GM12878 (cell line): ENCODE measurements around the gene PCTP. TPM values are rescaled to one million over a fixed set of nuclear protein-coding genes. Genes with fewer than 3 reads are reported as not detected.

Source experiments
- ATAC-seq: fragments of 200-7000 bp; cut with Tn5 transposase; 3 replicates; pipeline ENCODE4 v1.9.1; 2020; ENCODE audit warnings: mild to moderate bottlenecking, moderate library complexity
- BruUV-seq: library from RNA; stranded (reverse); fragments of 400-500 nt; replicated peaks from 2 replicates; lab custom pipeline; 2021; lab: Mats Ljungman, UMichigan
- CTCF ChIA-PET: fragments of 300-600 bp; sonication (Branson Sonifier 250); formaldehyde crosslinking; extraction: SDS; loops from one replicate; lab custom pipeline; 2021; ENCODE audit warnings: inconsistent platforms; lab: Yijun Ruan, JAX
- POLR2A ChIA-PET: fragments of 350-600 bp; formaldehyde crosslinking; extraction: SDS; loops from one replicate; lab custom pipeline; 2021; ENCODE audit warnings: inconsistent platforms; lab: Charles Lee
- RAD21 ChIA-PET: fragments of 300-600 bp; sonication (Branson Sonifier 250); formaldehyde crosslinking; loops from one replicate; lab custom pipeline; 2023; ENCODE audit warnings: antibody characterized with exemption; ENCODE audit not compliant: unreplicated experiment; lab: Charles Lee
- SMC1A ChIA-PET: fragments of 300-600 bp; sonication (Branson Sonifier 250); formaldehyde crosslinking; loops from one replicate; lab custom pipeline; 2023; ENCODE audit not compliant: unreplicated experiment, uncharacterized antibody; lab: Charles Lee
- DNase-seq: peaks from one replicate; pipeline ENCODE4 v3.0.0-alpha.2; 2011; ENCODE audit warnings: low read depth, low spot score
- FAIRE-seq: peaks from 3 replicates; lab custom pipeline; 2011; peaks lifted over from hg19 to GRCh38; lab: Jason Lieb, UNC
- H2AFZ ChIP-seq: 2 replicates; pipeline ENCODE4 v1.6.0; 2011; ENCODE audit warnings: low read depth, low read length, control low read depth; ENCODE audit not compliant: control insufficient read depth
- H3K27ac ChIP-seq: 2 replicates; pipeline ENCODE4 v1.5.1; 2011; ENCODE audit warnings: control low read depth; ENCODE audit not compliant: control insufficient read depth, insufficient read depth
- H3K27me3 ChIP-seq, 2 experiments: replicated peaks in 1 of 2; 2 replicates each; pipeline versions ENCODE4 v1.6.0 to v1.6.1; 2011; ENCODE audit warnings: low read length in 1 of 2; ENCODE audit not compliant: control insufficient read depth in 2 of 2, insufficient read depth in 2 of 2
- H3K36me3 ChIP-seq, 2 experiments: 2 replicates each; pipeline ENCODE4 v1.5.1; 2011; ENCODE audit warnings: low read length in 1 of 2; ENCODE audit not compliant: control insufficient read depth in 2 of 2, insufficient read depth in 2 of 2
- H3K4me1 ChIP-seq: 2 replicates; pipeline ENCODE4 v1.6.1; 2011; ENCODE audit warnings: mild to moderate bottlenecking, low read length, moderate library complexity, mixed read lengths; ENCODE audit not compliant: control insufficient read depth, insufficient read depth
- H3K4me2 ChIP-seq: 2 replicates; pipeline ENCODE4 v1.6.0; 2011; ENCODE audit warnings: control low read depth; ENCODE audit not compliant: control insufficient read depth, insufficient read depth
- H3K4me3 ChIP-seq: fragments of 200-600 bp; sonication (generic); 2 replicates; pipeline ENCODE4 v1.5.1; 2016
- H3K79me2 ChIP-seq: 2 replicates; pipeline ENCODE4 v1.6.0; 2011; ENCODE audit warnings: low read length; ENCODE audit not compliant: control insufficient read depth, insufficient read depth
- H3K9ac ChIP-seq: 2 replicates; pipeline ENCODE4 v1.8.0; 2011; ENCODE audit warnings: low read length, control low read depth, mixed read lengths; ENCODE audit not compliant: control insufficient read depth, insufficient read depth
- H3K9me3 ChIP-seq: replicated peaks from 3 replicates; pipeline ENCODE4 v1.5.1; 2011; ENCODE audit warnings: mild to moderate bottlenecking, low read length; ENCODE audit not compliant: control insufficient read depth, insufficient read depth
- H4K20me1 ChIP-seq: 2 replicates; pipeline ENCODE4 v1.6.0; 2011; ENCODE audit not compliant: control insufficient read depth, insufficient read depth
- ATF2 ChIP-seq: IDR thresholded peaks from 2 replicates; pipeline ENCODE4 v1.6.1; 2012; ENCODE audit warnings: low read length, inconsistent platforms
- CBFB ChIP-seq: IDR thresholded peaks from 2 replicates; pipeline ENCODE4 v1.6.1; 2016; ENCODE audit warnings: antibody characterized with exemption, low read depth
- CBX5 ChIP-seq: sonication (generic); IDR thresholded peaks from 2 replicates; pipeline ENCODE4 v1.6.1; 2016; ENCODE audit warnings: low read depth, moderate library complexity, mild to moderate bottlenecking, inconsistent platforms
- ESRRA ChIP-seq: IDR thresholded peaks from 2 replicates; pipeline ENCODE4 v1.6.1; 2012; ENCODE audit warnings: mild to moderate bottlenecking, low read length, improper control_type of control experiment
- GATAD2B ChIP-seq: fragments of 450-650 bp; conservative IDR thresholded peaks from 2 replicates; pipeline ENCODE4 v1.6.1; 2017; ENCODE audit warnings: low read depth, mild to moderate bottlenecking, moderate library complexity
- IKZF2 ChIP-seq, 2 experiments: fragments of 450-650 bp; IDR thresholded peaks; 2 replicates each; pipeline ENCODE4 v1.6.1; 2017; ENCODE audit warnings: mild to moderate bottlenecking in 2 of 2, moderate library complexity in 2 of 2
- JUNB ChIP-seq: IDR thresholded peaks from 2 replicates; pipeline ENCODE4 v1.6.1; 2016; ENCODE audit warnings: antibody characterized with exemption, mild to moderate bottlenecking
- MEF2A ChIP-seq: IDR thresholded peaks from 2 replicates; pipeline ENCODE4 v1.6.1; 2011; ENCODE audit warnings: low read depth, mild to moderate bottlenecking, low read length, moderate library complexity; ENCODE audit not compliant: insufficient read depth
- in situ Hi-C: fragments of 300-500 bp; cut with MboI; formaldehyde crosslinking; loops from 9 replicates; pipeline ENCODE4 v1.14.3; 2018; ENCODE audit warnings: mixed read lengths
- intact Hi-C: fragments of 100-400 bp; cut with micrococcal nuclease; formaldehyde crosslinking; loops from one replicate; pipeline ENCODE4 v1.14.2; 2022; ENCODE audit not compliant: unreplicated experiment
- polyA plus RNA-seq, 11 experiments: library from polyadenylated mRNA; depleted of rRNA in 4 of 11; unstranded in 6 of 11; stranded (reverse) in 5 of 11; fragments of >200 nt; fragmentation: Nextera tagmentation in 4 of 11; fragmentation: Illumina TruSeq in 1 of 11; extraction: Ambion mirVana in 4 of 11; extraction: Trizol in 1 of 11; gene quantifications; 1 replicate in 1 of 11; 2 replicates in 10 of 11; pipeline versions ENCODE4 v1.2.1 to v1.2.3, GENCODE V29; 2011 to 2016; ENCODE audit warnings: inconsistent platforms in 2 of 11, missing spikeins in 2 of 11, low read depth in 1 of 11
- total RNA-seq, 4 experiments: library from RNA; depleted of rRNA in 3 of 4; stranded (reverse); fragments of >200 nt in 3 of 4; fragmentation: Illumina TruSeq in 1 of 4; extraction: Trizol in 1 of 4; gene quantifications; 2 replicates each; pipeline versions ENCODE4 v1.2.1 to v1.2.3, GENCODE V29; 2013 to 2021

PCTP gene
- total and polyA plus RNA-seq, 10 of the 15 experiments (the other 5 are each of a cell fraction or from before 2014, with no cell fraction given), result 1.4 to 26.8 (median 3.7) TPM

GRCh38 chr17:55705847-55706246, 45.0 kb upstream of the PCTP start:
- Histone ChIP-seq H3K27me3 (no peaks in the 10 kb centered on the region), H4K20me1 (no peaks in the 10 kb centered on the region), H3K79me2 (no peaks in the 10 kb centered on the region), H3K4me1 (no peaks in the 10 kb centered on the region), H3K4me3 (no peak overlapping the region), H2AFZ (no peak overlapping the region), H3K9me3 (no peaks in the 10 kb centered on the region; the same call in 2 of the 3 replicates), H3K4me2 (no peak overlapping the region), H3K36me3 (no peaks in the 10 kb centered on the region), H3K9ac (no peak overlapping the region), H3K27ac (no peak overlapping the region)
- ChIA-PET RAD21 (no interaction called here), POLR2A (no interaction called here), SMC1A (no interaction called here), CTCF (no interaction called here)
- no peak for TF ChIP-seq CBFB
- TF ChIP-seq IKZF2 (IDR thresholded peaks at IDR 0.05), result 0 out of 4 replicates have a peak, but pooled peaks have one; percentile 21 to 22
- TF ChIP-seq MEF2A, result peak; percentile 84
- 0 out of 2 replicates have a peak, but pooled peaks have one; percentile 42 for TF ChIP-seq CBX5
- no peak for TF ChIP-seq GATAD2B
- peak; percentile 56; the same call in 1 of the 2 replicates for TF ChIP-seq ATF2
- TF ChIP-seq ESRRA, result no peak
- peak; percentile 19; the same call in 1 of the 2 replicates for TF ChIP-seq JUNB
- intact Hi-C loops, result no loop called here
- ATAC-seq, result peak; percentile 53; the same call in 2 of the 3 replicates
- peak; percentile 15 for DNase-seq
- BruUV-seq, result no TSS peak
- FAIRE-seq, result no peak
- in situ Hi-C loops, result no loop called here
